A673 (cell line): ENCODE data around the gene ST7.

ENCODE experiments used
- EZH2 ChIP-seq: fragments of 200-600 bp; sonication (generic); IDR thresholded peaks from 2 replicates; pipeline ENCODE4 v1.6.1; 2017; ENCODE audit warnings: borderline replicate concordance, low read depth, mild to moderate bottlenecking, mixed read lengths, antibody characterized with exemption, low read length; ENCODE audit not compliant: poor library complexity, severe bottlenecking
- TF ChIP-seq, protein P1 (sequence below): fragments of 300-800, 200-600 bp; sonication (generic); conservative IDR thresholded peaks from 2 replicates; pipeline ENCODE4 v1.5.1; 2017; ENCODE audit warnings: low read depth, mild to moderate bottlenecking, antibody characterized with exemption, low read length, moderate library complexity, mixed read lengths

DNA sequence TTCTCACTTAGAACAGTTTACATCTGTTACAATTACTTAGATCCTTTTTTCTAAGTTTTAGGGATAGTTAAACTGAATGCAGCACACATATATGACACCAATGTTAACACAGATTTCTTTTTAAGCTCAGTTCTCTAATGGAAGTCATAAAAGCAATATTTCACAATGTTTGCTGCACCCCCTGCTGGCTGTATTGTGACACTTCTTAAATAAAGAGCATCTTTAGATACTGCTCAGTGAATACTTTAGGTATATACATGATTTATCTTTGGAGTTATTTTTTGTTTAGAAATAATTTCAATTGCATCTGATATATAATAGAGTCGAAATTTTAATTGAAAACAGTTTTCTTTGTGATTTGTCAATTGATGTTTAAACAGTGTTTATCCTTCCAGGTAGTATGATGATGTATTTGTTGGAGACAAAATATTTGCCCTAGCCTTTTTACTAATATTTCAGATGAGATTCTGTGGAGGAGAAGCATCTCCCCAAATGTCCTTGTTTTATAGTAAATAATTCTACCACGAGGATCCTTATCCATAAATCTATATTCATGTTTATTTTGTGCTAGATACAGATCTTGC is 174.4 kb downstream of the ST7 start:
- TF ChIP-seq, protein P1, sequence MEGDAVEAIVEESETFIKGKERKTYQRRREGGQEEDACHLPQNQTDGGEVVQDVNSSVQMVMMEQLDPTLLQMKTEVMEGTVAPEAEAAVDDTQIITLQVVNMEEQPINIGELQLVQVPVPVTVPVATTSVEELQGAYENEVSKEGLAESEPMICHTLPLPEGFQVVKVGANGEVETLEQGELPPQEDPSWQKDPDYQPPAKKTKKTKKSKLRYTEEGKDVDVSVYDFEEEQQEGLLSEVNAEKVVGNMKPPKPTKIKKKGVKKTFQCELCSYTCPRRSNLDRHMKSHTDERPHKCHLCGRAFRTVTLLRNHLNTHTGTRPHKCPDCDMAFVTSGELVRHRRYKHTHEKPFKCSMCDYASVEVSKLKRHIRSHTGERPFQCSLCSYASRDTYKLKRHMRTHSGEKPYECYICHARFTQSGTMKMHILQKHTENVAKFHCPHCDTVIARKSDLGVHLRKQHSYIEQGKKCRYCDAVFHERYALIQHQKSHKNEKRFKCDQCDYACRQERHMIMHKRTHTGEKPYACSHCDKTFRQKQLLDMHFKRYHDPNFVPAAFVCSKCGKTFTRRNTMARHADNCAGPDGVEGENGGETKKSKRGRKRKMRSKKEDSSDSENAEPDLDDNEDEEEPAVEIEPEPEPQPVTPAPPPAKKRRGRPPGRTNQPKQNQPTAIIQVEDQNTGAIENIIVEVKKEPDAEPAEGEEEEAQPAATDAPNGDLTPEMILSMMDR, result peak; percentile 81
- TF ChIP-seq EZH2, result no peak
